K562 (cell line): ENCODE results near the gene RAB17. TPM values are rescaled to one million over a fixed set of nuclear protein-coding genes. Genes with fewer than 3 reads are reported as not detected.

Experiments used
- ATAC-seq: fragments of 200-7000 bp; cut with Tn5 transposase; 3 replicates; pipeline ENCODE4 v1.9.1; 2020; ENCODE audit warnings: moderate library complexity
- BruUV-seq: library from RNA; stranded (reverse); fragments of 400-500 nt; replicated peaks from 2 replicates; lab custom pipeline; 2021; lab: Mats Ljungman, UMichigan
- CTCF ChIA-PET: fragments of 300-600 bp; formaldehyde crosslinking; extraction: SDS; loops from one replicate; lab custom pipeline; 2021; ENCODE audit warnings: low intra/inter-chr PET ratio; lab: Yijun Ruan, JAX
- POLR2A ChIA-PET: fragments of 300-600, 350-650 bp; sonication (Branson Sonifier 250); formaldehyde crosslinking; extraction: SDS; loops from one replicate; lab custom pipeline; 2021; ENCODE audit warnings: antibody characterized with exemption, inconsistent platforms; lab: Yijun Ruan, JAX
- DNase-seq, 4 experiments: peaks; one replicate each; pipeline versions ENCODE4 v3.0.0 to v3.0.0-alpha.2; 2011 to 2018; ENCODE audit warnings: low spot score in 3 of 4, mixed read lengths in 3 of 4; ENCODE audit errors: extremely low read depth in 1 of 4
- FAIRE-seq: peaks from 2 replicates; lab custom pipeline; 2011; peaks lifted over from hg19 to GRCh38; lab: Jason Lieb, UNC
- H2AFZ ChIP-seq: 2 replicates; pipeline ENCODE4 v1.6.0; 2011; ENCODE audit warnings: low read depth, low read length, control low read depth, inconsistent platforms
- H3K27ac ChIP-seq: fragments of 200-600 bp; 3 replicates; pipeline ENCODE4 v1.8.0; 2011; ENCODE audit warnings: low read depth, mild to moderate bottlenecking, control low read depth, inconsistent platforms, low read length, moderate library complexity, mixed read lengths; ENCODE audit errors: extremely low read depth
- H3K27me3 ChIP-seq, 2 experiments: fragments of 300-600 bp in 1 of 2; 2 replicates in 1 of 2; 3 replicates in 1 of 2; pipeline versions ENCODE4 v1.6.0 to v1.8.0; 2011; ENCODE audit warnings: inconsistent platforms in 2 of 2, low read length in 2 of 2, mild to moderate bottlenecking in 1 of 2, mixed read lengths in 1 of 2, moderate library complexity in 1 of 2; ENCODE audit not compliant: control insufficient read depth in 2 of 2, insufficient read depth in 2 of 2
- H3K36me3 ChIP-seq: fragments of 300-600 bp; 3 replicates; pipeline ENCODE4 v1.8.0; 2011; ENCODE audit warnings: mild to moderate bottlenecking, low read length, inconsistent platforms; ENCODE audit not compliant: control insufficient read depth, insufficient read depth
- H3K4me1 ChIP-seq, 2 experiments: fragments of 200-600 bp in 1 of 2; replicated peaks in 1 of 2; 2 replicates in 1 of 2; 3 replicates in 1 of 2; pipeline versions ENCODE4 v1.5.1 to v1.8.0; 2011; ENCODE audit warnings: inconsistent platforms in 2 of 2, low read length in 2 of 2, mild to moderate bottlenecking in 1 of 2, mixed read lengths in 1 of 2, moderate library complexity in 1 of 2; ENCODE audit not compliant: control insufficient read depth in 2 of 2, insufficient read depth in 2 of 2
- H3K4me2 ChIP-seq: 2 replicates; pipeline ENCODE4 v1.6.1; 2011; ENCODE audit warnings: low read length, control low read depth, inconsistent platforms, mixed read lengths; ENCODE audit not compliant: insufficient read depth
- H3K4me3 ChIP-seq: fragments of 200-600 bp; sonication (generic), shearing (Covaris generic); 2 replicates; pipeline ENCODE4 v1.5.1; 2016; ENCODE audit warnings: control low read depth, inconsistent platforms
- H3K79me2 ChIP-seq: fragments of 200-600 bp; 3 replicates; pipeline ENCODE4 v1.8.0; 2011; ENCODE audit warnings: low read length, inconsistent platforms; ENCODE audit not compliant: control insufficient read depth, insufficient read depth
- H3K9ac ChIP-seq, 2 experiments: 2 replicates each; pipeline versions ENCODE4 v1.6.0 to v1.6.1; 2011; ENCODE audit warnings: low read depth in 2 of 2, low read length in 2 of 2, control low read depth in 1 of 2, inconsistent platforms in 1 of 2, mild to moderate bottlenecking in 1 of 2, mixed read lengths in 1 of 2; ENCODE audit not compliant: insufficient read depth in 1 of 2
- H3K9me1 ChIP-seq: one replicate; pipeline ENCODE4 v1.6.0; 2011; ENCODE audit warnings: inconsistent platforms, mild to moderate bottlenecking, low read length, moderate library complexity; ENCODE audit not compliant: control insufficient read depth, insufficient read depth
- H3K9me3 ChIP-seq: replicated peaks from 2 replicates; pipeline ENCODE4 v1.5.1; 2011; ENCODE audit warnings: low read depth, low read length, inconsistent platforms; ENCODE audit not compliant: control insufficient read depth, insufficient read depth
- H4K20me1 ChIP-seq: replicated peaks from 2 replicates; pipeline ENCODE4 v1.6.1; 2011; ENCODE audit warnings: low read length, inconsistent platforms, mixed read lengths; ENCODE audit not compliant: control insufficient read depth, insufficient read depth
- ARID2 ChIP-seq: fragments of 450-650 bp; IDR thresholded peaks from 2 replicates; pipeline ENCODE4 v1.6.1; 2017; ENCODE audit warnings: antibody characterized with exemption, mild to moderate bottlenecking
- CEBPG ChIP-seq, 3 experiments: fragments of 200-800 bp in 1 of 3; sonication (Bioruptor generic) in 1 of 3; sonication (generic) in 1 of 3; formaldehyde crosslinking in 1 of 3; IDR thresholded peaks in 2 of 3; conservative IDR thresholded peaks in 1 of 3; 2 replicates each; pipeline versions ENCODE4 v1.6.1 to v1.8.0; 2016 to 2022; ENCODE audit warnings: missing compliant biosample characterization in 2 of 3, missing genetic modification characterization in 2 of 3, mild to moderate bottlenecking in 1 of 3, missing genetic modification reagents in 1 of 3
- CHD2 ChIP-seq: IDR thresholded peaks from 2 replicates; pipeline ENCODE4 v1.6.1; 2011; ENCODE audit warnings: low read depth, low read length
- FOSL1 ChIP-seq: fragments of 200-800 bp; sonication (Bioruptor generic); conservative IDR thresholded peaks from 2 replicates; pipeline ENCODE4 v1.6.1; 2016; ENCODE audit warnings: missing genetic modification characterization, missing compliant biosample characterization
- HNRNPH1 ChIP-seq: fragments of 200-400 bp; formaldehyde crosslinking; optimal IDR thresholded peaks from 2 replicates; pipeline ENCODE3; 2017; ENCODE audit warnings: low read depth, mild to moderate bottlenecking, low read length, moderate library complexity
- KLF6 ChIP-seq: fragments of 250-450 bp; sonication (Bioruptor Pico); IDR thresholded peaks from 2 replicates; pipeline ENCODE4 v1.4.0; 2020; ENCODE audit warnings: mild to moderate bottlenecking, moderate library complexity, borderline replicate concordance
- MBD2 ChIP-seq: sonication (generic); IDR thresholded peaks from 2 replicates; pipeline ENCODE4 v1.6.1; 2016; ENCODE audit warnings: low read depth, borderline replicate concordance
- MITF ChIP-seq: IDR thresholded peaks from 2 replicates; pipeline ENCODE4 v1.6.1; 2014; ENCODE audit warnings: antibody characterized with exemption
- MYNN ChIP-seq, 2 experiments: sonication (generic); formaldehyde crosslinking in 1 of 2; IDR thresholded peaks; 2 replicates each; pipeline versions ENCODE4 v1.5.0 to v1.6.1; 2016 to 2020; ENCODE audit warnings: antibody characterized with exemption in 1 of 2, missing genetic modification reagents in 1 of 2
- NFE2 ChIP-seq: IDR thresholded peaks from 2 replicates; pipeline ENCODE4 v1.6.1; 2014; ENCODE audit warnings: antibody characterized with exemption, low read depth
- SMC3 ChIP-seq: conservative IDR thresholded peaks from 2 replicates; pipeline ENCODE4 v1.6.1; 2011; ENCODE audit warnings: low read depth, low read length, improper control_type of control experiment; ENCODE audit not compliant: insufficient read depth
- SNIP1 ChIP-seq: fragments of 450-650 bp; IDR thresholded peaks from 2 replicates; pipeline ENCODE4 v1.7.1; 2017; ENCODE audit warnings: low read depth, mild to moderate bottlenecking
- ZBTB7A ChIP-seq: IDR thresholded peaks from 2 replicates; pipeline ENCODE4 v1.6.1; 2011; ENCODE audit warnings: low read depth, mild to moderate bottlenecking, low read length, moderate library complexity, borderline replicate concordance; ENCODE audit not compliant: control insufficient read depth
- ZNF143 ChIP-seq: sonication (generic); formaldehyde crosslinking; IDR thresholded peaks from 2 replicates; pipeline ENCODE4 v1.9.0; 2022; ENCODE audit warnings: mild to moderate bottlenecking, missing genetic modification reagents
- ZNF146 ChIP-seq: IDR thresholded peaks from one replicate; pipeline ENCODE4 v1.6.1; 2018; ENCODE audit warnings: missing compliant biosample characterization; ENCODE audit not compliant: unreplicated experiment
- ZNF584 ChIP-seq: fragments of 200-800 bp; sonication (Bioruptor generic); IDR thresholded peaks from 2 replicates; pipeline ENCODE4 v1.6.1; 2016; ENCODE audit warnings: low read depth, mild to moderate bottlenecking, missing genetic modification characterization, missing compliant biosample characterization
- ZNF75A ChIP-seq: fragments of 450-650 bp; formaldehyde crosslinking; IDR thresholded peaks from 2 replicates; pipeline ENCODE4 v1.4.0; 2020; ENCODE audit warnings: mild to moderate bottlenecking
- WGBS: fragments of 100-300 bp; shearing (Covaris generic); methylation state at CpG from one replicate; pipeline ENCODE4 v1.1.6; 2016; ENCODE audit warnings: low coverage, mixed read lengths; ENCODE audit not compliant: insufficient coverage; ENCODE audit errors: missing lambda C conversion rate; 5-methylcytosine and 5-hydroxymethylcytosine counted together
- in situ Hi-C: fragments of 300-500 bp; cut with MboI; formaldehyde crosslinking; loops from 4 replicates; pipeline ENCODE4 v1.15.0; 2018; ENCODE audit warnings: inconsistent platforms, mixed read lengths
- intact Hi-C: fragments of 100-400 bp; cut with micrococcal nuclease; formaldehyde crosslinking; loops from 2 replicates; pipeline ENCODE4 v1.14.2; 2022
- polyA plus RNA-seq, 8 experiments: library from polyadenylated mRNA; depleted of rRNA in 4 of 8; stranded (reverse) in 5 of 8; unstranded in 3 of 8; fragments of >200 nt; fragmentation: Nextera tagmentation in 2 of 8; fragmentation: Illumina TruSeq in 1 of 8; extraction: Ambion mirVana in 2 of 8; extraction: Trizol in 1 of 8; gene quantifications; 2 replicates each; pipeline versions ENCODE4 v1.2.1 to v1.2.3, GENCODE V29; 2011 to 2014; ENCODE audit warnings: inconsistent platforms in 1 of 8, missing spikeins in 1 of 8
- total RNA-seq, 7 experiments: library from RNA; depleted of rRNA in 6 of 7; stranded (reverse); fragments of >200 nt in 6 of 7; fragmentation: Illumina TruSeq in 2 of 7; extraction: Trizol in 2 of 7; gene quantifications; 2 replicates each; pipeline versions ENCODE4 v1.2.1 to v1.2.3, GENCODE V29; 2011 to 2021; ENCODE audit warnings: low replicate concordance in 1 of 7
- TF ChIP-seq, protein P1 (sequence below): sonication (generic); formaldehyde crosslinking; IDR thresholded peaks from 2 replicates; pipeline ENCODE4 v1.8.0; 2023; ENCODE audit warnings: mild to moderate bottlenecking, missing genetic modification reagents

Gene RAB17
- total and polyA plus RNA-seq, 9 of the 15 experiments (the other 6 are each of a cell fraction or from before 2014, with no cell fraction given) = 0.13 TPM; not detected in 8

DNA sequence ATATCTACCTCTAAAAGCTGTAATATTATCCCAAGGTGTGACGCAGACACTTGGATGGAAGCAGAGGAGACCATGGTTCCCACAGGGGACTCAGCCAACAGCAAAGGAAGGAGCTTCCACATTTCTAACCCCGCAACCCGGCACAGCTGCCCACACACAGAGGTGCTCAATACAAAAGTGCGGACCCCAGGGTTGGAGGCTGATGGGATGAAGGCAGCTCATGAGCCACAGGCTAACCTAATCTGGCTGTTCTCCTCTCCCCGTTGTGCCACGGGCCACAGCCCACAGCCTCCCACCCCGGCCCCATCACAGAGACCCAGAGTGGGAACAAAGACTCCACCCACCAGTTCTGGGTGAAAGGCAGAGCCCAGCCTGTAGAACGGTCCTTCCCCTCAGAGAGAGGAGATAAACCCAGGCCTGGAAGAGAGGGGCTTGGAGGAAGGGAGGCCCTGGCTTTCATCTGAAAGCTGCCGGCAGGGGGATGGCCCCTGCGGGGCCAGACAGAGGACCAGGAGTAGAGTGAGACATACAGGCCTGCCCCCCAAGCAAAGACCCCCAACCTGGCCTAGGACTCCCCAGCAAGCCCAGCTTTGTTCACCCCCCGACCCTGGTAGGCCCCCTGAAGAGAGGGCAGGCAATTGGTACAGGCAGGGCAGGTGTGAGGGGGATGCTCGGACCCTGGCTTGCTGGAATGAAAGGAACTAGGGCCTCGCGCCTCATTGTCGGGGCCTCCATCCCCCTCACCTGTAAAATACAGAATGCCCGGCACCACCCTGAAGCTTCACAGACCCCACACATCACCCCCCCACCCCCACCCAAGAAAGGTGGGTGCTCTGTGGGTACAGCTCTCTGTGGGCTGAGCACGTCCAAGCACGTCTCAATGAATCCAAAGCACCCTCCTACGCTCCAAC is 6.9 kb downstream of the RAB17 start:
- Histone ChIP-seq H4K20me1 (no peaks in the 10 kb centered on the region), H3K79me2 (no peaks in the 10 kb centered on the region), H3K9me3 (no peaks in the 10 kb centered on the region), H3K36me3 (no peaks in the 10 kb centered on the region), H3K4me1 (peaks cover 0 to 5% of the 10 kb centered on the region in 2 experiments; a peak in 1 of 5 replicates), H3K9me1 (no peaks in the 10 kb centered on the region), H3K27me3 (peaks cover 2 to 46% of the 10 kb centered on the region in 2 experiments; a peak in 3 of 5 replicates), H3K4me3 (no peak overlapping the region), H3K27ac (no peak overlapping the region), H2AFZ (no peak overlapping the region), H3K9ac (no peak overlapping the region), H3K4me2 (no peak overlapping the region)
- 3% methylated on average over 10 of the region's 19 CpGs for WGBS
- in situ Hi-C loops (no loop called here), intact Hi-C loops (loop anchor here (10.0 kb wide), 1 partner anchor 161 kb away; no protein-coding TSS in a partner anchor)
- ATAC-seq (no peak), FAIRE-seq (no peak), DNase-seq (no peak)
- ChIA-PET POLR2A (no interaction called here), CTCF (no interaction called here)
- BruUV-seq = no TSS peak
- TF ChIP-seq ZNF143 (CRISPR knock-in tag) = no peak
- no peak for TF ChIP-seq SNIP1
- no peak for TF ChIP-seq ZBTB7A
- TF ChIP-seq MITF = no peak
- no peak for TF ChIP-seq MBD2
- TF ChIP-seq KLF6 (CRISPR knock-in tag) = no peak
- no peak for TF ChIP-seq SMC3
- TF ChIP-seq ZNF146 (CRISPR knock-in tag) = no peak
- no peak for TF ChIP-seq NFE2
- TF ChIP-seq CHD2 = no peak
- TF ChIP-seq, protein P1, sequence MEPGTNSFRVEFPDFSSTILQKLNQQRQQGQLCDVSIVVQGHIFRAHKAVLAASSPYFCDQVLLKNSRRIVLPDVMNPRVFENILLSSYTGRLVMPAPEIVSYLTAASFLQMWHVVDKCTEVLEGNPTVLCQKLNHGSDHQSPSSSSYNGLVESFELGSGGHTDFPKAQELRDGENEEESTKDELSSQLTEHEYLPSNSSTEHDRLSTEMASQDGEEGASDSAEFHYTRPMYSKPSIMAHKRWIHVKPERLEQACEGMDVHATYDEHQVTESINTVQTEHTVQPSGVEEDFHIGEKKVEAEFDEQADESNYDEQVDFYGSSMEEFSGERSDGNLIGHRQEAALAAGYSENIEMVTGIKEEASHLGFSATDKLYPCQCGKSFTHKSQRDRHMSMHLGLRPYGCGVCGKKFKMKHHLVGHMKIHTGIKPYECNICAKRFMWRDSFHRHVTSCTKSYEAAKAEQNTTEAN (CRISPR knock-in tag) = no peak
- no peak for TF ChIP-seq ARID2
- no peak for TF ChIP-seq CEBPG (CRISPR knock-in tag; IDR thresholded peaks at IDR 0.05)
- TF ChIP-seq CEBPG (tag; conservative IDR thresholded peaks at IDR 0.05 in 1 of 2, IDR thresholded peaks at IDR 0.05 in 1 of 2) = no peak
- TF ChIP-seq FOSL1 (tag) = no peak
- TF ChIP-seq HNRNPH1 = no peak
- TF ChIP-seq ZNF75A (CRISPR knock-in tag) = no peak
- TF ChIP-seq ZNF584 (CRISPR knock-in tag) = no peak
- TF ChIP-seq MYNN (IDR thresholded peaks at IDR 0.05) = no peak
- no peak for TF ChIP-seq MYNN (CRISPR knock-in tag; IDR thresholded peaks at IDR 0.05)
